Mucosa of descending colon (tissue), 3 donors: ENCODE results near the gene INPP4A. TPM values are rescaled to one million over a fixed set of nuclear protein-coding genes. Genes with fewer than 3 reads are reported as not detected.

Experiments used
- ATAC-seq: fragments of 200-7000 bp; cut with Tn5 transposase; one replicate; pipeline ENCODE4 v1.9.1; 2020; ENCODE audit warnings: mild to moderate bottlenecking, moderate library complexity
- DNase-seq, 3 donors: peaks; one replicate each; pipeline ENCODE4 v3.0.0-alpha.2; 2020
- H3K36me3 ChIP-seq: fragments of 200-600 bp; one replicate; pipeline ENCODE4 v1.8.0; 2021; ENCODE audit warnings: low read depth, mild to moderate bottlenecking
- H3K4me1 ChIP-seq: fragments of 200-600 bp; one replicate; pipeline ENCODE4 v1.8.0; 2021; ENCODE audit warnings: low read depth, mild to moderate bottlenecking
- H3K4me3 ChIP-seq: fragments of 200-600 bp; one replicate; pipeline ENCODE4 v1.8.0; 2021; ENCODE audit warnings: mild to moderate bottlenecking
- H3K9me3 ChIP-seq: fragments of 200-600 bp; one replicate; pipeline ENCODE4 v1.8.0; 2021; ENCODE audit warnings: mild to moderate bottlenecking
- CTCF ChIP-seq: fragments of 200-600 bp; IDR thresholded peaks from one replicate; pipeline ENCODE4 v1.8.0; 2022; ENCODE audit warnings: antibody characterized with exemption, mild to moderate bottlenecking
- intact Hi-C, 2 donors: fragments of 100-400 bp; cut with DNase I in 1 of 2; cut with micrococcal nuclease in 1 of 2; formaldehyde crosslinking; loops; one replicate each; pipeline versions ENCODE4 v1.11.0 to v1.11.1; 2022; cut with DNase I, micrococcal nuclease
- total RNA-seq, 3 donors: library from RNA; stranded (reverse); fragmentation: NEBNext Ultra II Directional in 2 of 3; extraction: Animal tissue kit (Norgen Biotek cat#: 25700) in 2 of 3; gene quantifications; one replicate each; pipeline versions ENCODE4 v1.2.1 to v1.2.4, GENCODE V29; 2021 to 2023
- donor health status: DM: no; HTN: no; CAD: no; lungs with moderate emphysema.
- donor health status: DM: no; HTN: no; CAD: no.
- donor health status: DM: no; HTN: yes; CAD: no.

Gene INPP4A
- total RNA-seq, 3 donors from 2014 or later: 18.2 to 39.8 (median 19.1) TPM

DNA sequence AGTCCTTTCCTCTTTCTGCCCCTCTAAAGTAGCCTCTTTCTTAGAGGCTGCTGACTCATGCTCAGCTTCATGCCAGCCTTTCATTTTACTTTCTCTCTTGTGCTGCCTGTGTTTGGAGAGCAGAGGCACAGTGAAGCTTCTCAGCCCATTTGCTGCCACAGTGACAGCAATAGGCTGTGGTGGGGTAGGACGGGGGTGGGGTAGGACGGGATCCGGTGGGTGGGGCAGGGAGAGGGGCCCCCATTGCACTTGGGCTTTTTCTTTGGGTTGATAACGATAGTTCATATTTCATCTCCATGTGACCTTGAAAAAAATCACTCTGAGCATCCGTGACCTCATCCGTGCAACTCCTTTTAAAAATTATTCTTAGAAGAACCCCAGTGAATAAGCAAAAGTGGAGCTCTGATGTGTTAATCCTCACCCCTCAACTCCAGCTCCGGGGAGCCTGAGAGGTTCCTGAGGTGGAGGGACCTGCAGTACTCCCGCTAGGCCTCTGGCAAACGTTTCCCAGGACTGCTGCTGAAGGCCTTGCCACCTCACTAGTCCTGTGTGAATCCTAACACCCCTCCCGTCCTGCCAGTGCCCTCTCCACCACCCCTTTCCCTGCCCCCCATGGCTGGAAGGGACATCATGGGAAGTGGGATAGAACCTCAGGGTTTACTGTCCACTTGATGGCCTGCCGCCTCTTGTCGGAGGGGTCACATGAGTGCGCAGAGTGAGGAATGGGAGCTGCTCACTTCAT, 70.8 kb downstream of the INPP4A start:
- no peak for TF ChIP-seq CTCF
- peaks cover 3% of the 10 kb centered on the region for H3K4me1 ChIP-seq
- DNase-seq (no peak), ATAC-seq (peak; percentile 32)
- H3K36me3 ChIP-seq: no peaks in the 10 kb centered on the region
- intact Hi-C loops: no loop called here
- no peaks in the 10 kb centered on the region for H3K9me3 ChIP-seq
- no peak overlapping the region for H3K4me3 ChIP-seq

- no peak for ATAC-seq
- Histone ChIP-seq H3K4me3 (no peak overlapping the region), H3K36me3 (no peaks in the 10 kb centered on the region), H3K9me3 (no peaks in the 10 kb centered on the region), H3K4me1 (peaks cover 3% of the 10 kb centered on the region)
- no peak for TF ChIP-seq CTCF
- no peak for DNase-seq
- intact Hi-C loops: no loop called here
Measured at GRCh38 chr2:98516571-98516970, 71.9 kb downstream of the INPP4A start.

- Histone ChIP-seq H3K4me3 (no peak overlapping the region), H3K9me3 (no peaks in the 10 kb centered on the region), H3K36me3 (no peaks in the 10 kb centered on the region), H3K4me1 (peaks cover 3% of the 10 kb centered on the region)
- ATAC-seq (no peak), DNase-seq (no peak)
- intact Hi-C loops: no loop called here
- TF ChIP-seq CTCF: no peak
Measured at GRCh38 chr2:98517636-98518035, 73.0 kb downstream of the INPP4A start.

DNA sequence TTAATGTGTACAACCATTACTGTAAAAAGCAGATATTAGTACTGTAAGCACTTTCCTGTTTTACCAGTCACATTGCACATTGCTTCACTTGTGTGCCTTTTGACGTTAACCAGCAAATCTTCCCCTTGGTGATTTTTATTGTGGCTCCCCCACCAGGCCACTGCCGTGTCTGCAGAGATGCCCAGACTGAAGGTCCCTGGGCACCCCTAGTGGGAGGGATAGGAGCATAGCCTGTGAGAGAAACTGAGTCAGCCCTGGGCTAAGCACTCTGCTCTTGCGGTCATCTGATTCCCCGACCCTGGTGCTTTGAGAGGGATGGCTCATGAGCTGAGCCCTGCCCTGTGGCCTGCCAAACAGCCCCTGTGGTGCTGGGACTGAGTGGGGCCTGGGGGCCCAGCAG, 73.4 kb downstream of the INPP4A start:
- intact Hi-C loops: no loop called here
- Histone ChIP-seq H3K4me3 (no peak overlapping the region), H3K4me1 (peaks cover 3% of the 10 kb centered on the region), H3K9me3 (no peaks in the 10 kb centered on the region), H3K36me3 (no peaks in the 10 kb centered on the region)
- ATAC-seq (peak; percentile 69), DNase-seq (peak in 2 of 3 donors; percentile 43 to 49)
- TF ChIP-seq CTCF: peak; percentile 19

GRCh38 chr2:98519156-98519555, 74.5 kb downstream of the INPP4A start:
- peaks cover 3% of the 10 kb centered on the region for H3K4me1 ChIP-seq
- no peak overlapping the region for H3K4me3 ChIP-seq
- no peak for TF ChIP-seq CTCF
- H3K9me3 ChIP-seq: no peaks in the 10 kb centered on the region
- no peak for ATAC-seq
- DNase-seq: no peak
- H3K36me3 ChIP-seq: no peaks in the 10 kb centered on the region
- intact Hi-C loops: no loop called here

- Histone ChIP-seq H3K4me3 (no peak overlapping the region), H3K4me1 (peaks cover 1% of the 10 kb centered on the region), H3K36me3 (no peaks in the 10 kb centered on the region), H3K9me3 (no peaks in the 10 kb centered on the region)
- ATAC-seq (no peak), DNase-seq (no peak)
- intact Hi-C loops: no loop called here
- no peak for TF ChIP-seq CTCF
Measured at GRCh38 chr2:98519851-98520250, 75.2 kb downstream of the INPP4A start.
